ENCODE data around the gene PBOV1.

The PBOV1 gene

DNA sequence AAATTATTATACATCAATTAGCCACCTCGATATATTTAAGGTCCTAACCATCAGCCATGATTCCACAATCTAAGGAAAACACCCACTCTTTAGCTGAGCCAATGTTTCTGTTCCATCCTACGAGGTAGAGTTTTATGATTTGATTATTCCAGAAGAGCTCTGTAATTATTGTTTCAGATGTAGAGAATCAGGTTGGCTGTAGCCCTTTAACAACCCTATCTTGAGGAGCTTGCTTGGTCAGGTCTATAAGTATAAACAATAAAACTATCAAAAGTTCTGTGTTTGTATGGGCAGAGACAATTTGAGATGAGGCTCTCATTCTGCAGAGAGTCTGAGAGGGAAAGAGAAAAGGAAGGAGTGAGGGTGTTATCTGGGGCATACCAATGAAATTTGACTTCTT lies at the start of gene PBOV1:
Gene PBOV1, minus strand, starts transcription at position 43 of the 400 bp plus-strand sequence. CDS start 96 bp downstream, outside the sequence.
- TF ChIP-seq, protein P1, sequence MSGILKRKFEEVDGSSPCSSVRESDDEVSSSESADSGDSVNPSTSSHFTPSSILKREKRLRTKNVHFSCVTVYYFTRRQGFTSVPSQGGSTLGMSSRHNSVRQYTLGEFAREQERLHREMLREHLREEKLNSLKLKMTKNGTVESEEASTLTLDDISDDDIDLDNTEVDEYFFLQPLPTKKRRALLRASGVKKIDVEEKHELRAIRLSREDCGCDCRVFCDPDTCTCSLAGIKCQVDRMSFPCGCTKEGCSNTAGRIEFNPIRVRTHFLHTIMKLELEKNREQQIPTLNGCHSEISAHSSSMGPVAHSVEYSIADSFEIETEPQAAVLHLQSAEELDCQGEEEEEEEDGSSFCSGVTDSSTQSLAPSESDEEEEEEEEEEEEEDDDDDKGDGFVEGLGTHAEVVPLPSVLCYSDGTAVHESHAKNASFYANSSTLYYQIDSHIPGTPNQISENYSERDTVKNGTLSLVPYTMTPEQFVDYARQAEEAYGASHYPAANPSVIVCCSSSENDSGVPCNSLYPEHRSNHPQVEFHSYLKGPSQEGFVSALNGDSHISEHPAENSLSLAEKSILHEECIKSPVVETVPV (CRISPR knock-in tag; IDR thresholded peaks at IDR 0.05): no peak
- TF ChIP-seq, protein P2, sequence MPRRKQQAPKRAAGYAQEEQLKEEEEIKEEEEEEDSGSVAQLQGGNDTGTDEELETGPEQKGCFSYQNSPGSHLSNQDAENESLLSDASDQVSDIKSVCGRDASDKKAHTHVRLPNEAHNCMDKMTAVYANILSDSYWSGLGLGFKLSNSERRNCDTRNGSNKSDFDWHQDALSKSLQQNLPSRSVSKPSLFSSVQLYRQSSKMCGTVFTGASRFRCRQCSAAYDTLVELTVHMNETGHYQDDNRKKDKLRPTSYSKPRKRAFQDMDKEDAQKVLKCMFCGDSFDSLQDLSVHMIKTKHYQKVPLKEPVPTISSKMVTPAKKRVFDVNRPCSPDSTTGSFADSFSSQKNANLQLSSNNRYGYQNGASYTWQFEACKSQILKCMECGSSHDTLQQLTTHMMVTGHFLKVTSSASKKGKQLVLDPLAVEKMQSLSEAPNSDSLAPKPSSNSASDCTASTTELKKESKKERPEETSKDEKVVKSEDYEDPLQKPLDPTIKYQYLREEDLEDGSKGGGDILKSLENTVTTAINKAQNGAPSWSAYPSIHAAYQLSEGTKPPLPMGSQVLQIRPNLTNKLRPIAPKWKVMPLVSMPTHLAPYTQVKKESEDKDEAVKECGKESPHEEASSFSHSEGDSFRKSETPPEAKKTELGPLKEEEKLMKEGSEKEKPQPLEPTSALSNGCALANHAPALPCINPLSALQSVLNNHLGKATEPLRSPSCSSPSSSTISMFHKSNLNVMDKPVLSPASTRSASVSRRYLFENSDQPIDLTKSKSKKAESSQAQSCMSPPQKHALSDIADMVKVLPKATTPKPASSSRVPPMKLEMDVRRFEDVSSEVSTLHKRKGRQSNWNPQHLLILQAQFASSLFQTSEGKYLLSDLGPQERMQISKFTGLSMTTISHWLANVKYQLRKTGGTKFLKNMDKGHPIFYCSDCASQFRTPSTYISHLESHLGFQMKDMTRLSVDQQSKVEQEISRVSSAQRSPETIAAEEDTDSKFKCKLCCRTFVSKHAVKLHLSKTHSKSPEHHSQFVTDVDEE (CRISPR knock-in tag; IDR thresholded peaks at IDR 0.05): no peak
- TF ChIP-seq ZNF70 (CRISPR knock-in tag; IDR thresholded peaks at IDR 0.05) (no peak), ZFP30 (CRISPR knock-in tag; IDR thresholded peaks at IDR 0.05) (no peak), ZFP3 (CRISPR knock-in tag; IDR thresholded peaks at IDR 0.05) (no peak), ARNTL (CRISPR knock-in tag; IDR thresholded peaks at IDR 0.05; ENCODE audit: borderline replicate concordance, low read depth) (no peak), ESRRG (CRISPR knock-in tag; IDR thresholded peaks at IDR 0.05) (no peak), GLIS3 (CRISPR knock-in tag; IDR thresholded peaks at IDR 0.05) (no peak), TOX (CRISPR knock-in tag; IDR thresholded peaks at IDR 0.05; ENCODE audit: borderline replicate concordance) (no peak), OSR1 (CRISPR knock-in tag; IDR thresholded peaks at IDR 0.05) (no peak), BACH2 (CRISPR knock-in tag; IDR thresholded peaks at IDR 0.05; ENCODE audit: borderline replicate concordance) (no peak), RARB (CRISPR knock-in tag; IDR thresholded peaks at IDR 0.05) (no peak), PPARA (CRISPR knock-in tag; IDR thresholded peaks at IDR 0.05; ENCODE audit: borderline replicate concordance) (no peak), TCF4 (CRISPR knock-in tag; IDR thresholded peaks at IDR 0.05; ENCODE audit: borderline replicate concordance) (no peak), CSDC2 (CRISPR knock-in tag; IDR thresholded peaks at IDR 0.05) (no peak)
- TF ChIP-seq, protein P3, sequence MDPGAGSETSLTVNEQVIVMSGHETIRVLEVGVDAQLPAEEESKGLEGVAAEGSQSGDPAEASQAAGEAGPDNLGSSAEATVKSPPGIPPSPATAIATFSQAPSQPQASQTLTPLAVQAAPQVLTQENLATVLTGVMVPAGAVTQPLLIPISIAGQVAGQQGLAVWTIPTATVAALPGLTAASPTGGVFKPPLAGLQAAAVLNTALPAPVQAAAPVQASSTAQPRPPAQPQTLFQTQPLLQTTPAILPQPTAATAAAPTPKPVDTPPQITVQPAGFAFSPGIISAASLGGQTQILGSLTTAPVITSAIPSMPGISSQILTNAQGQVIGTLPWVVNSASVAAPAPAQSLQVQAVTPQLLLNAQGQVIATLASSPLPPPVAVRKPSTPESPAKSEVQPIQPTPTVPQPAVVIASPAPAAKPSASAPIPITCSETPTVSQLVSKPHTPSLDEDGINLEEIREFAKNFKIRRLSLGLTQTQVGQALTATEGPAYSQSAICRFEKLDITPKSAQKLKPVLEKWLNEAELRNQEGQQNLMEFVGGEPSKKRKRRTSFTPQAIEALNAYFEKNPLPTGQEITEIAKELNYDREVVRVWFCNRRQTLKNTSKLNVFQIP (CRISPR knock-in tag; IDR thresholded peaks at IDR 0.05; ENCODE audit: borderline replicate concordance, low read depth): no peak
- TF ChIP-seq, protein P4, sequence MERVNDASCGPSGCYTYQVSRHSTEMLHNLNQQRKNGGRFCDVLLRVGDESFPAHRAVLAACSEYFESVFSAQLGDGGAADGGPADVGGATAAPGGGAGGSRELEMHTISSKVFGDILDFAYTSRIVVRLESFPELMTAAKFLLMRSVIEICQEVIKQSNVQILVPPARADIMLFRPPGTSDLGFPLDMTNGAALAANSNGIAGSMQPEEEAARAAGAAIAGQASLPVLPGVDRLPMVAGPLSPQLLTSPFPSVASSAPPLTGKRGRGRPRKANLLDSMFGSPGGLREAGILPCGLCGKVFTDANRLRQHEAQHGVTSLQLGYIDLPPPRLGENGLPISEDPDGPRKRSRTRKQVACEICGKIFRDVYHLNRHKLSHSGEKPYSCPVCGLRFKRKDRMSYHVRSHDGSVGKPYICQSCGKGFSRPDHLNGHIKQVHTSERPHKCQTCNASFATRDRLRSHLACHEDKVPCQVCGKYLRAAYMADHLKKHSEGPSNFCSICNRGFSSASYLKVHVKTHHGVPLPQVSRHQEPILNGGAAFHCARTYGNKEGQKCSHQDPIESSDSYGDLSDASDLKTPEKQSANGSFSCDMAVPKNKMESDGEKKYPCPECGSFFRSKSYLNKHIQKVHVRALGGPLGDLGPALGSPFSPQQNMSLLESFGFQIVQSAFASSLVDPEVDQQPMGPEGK (CRISPR knock-in tag; IDR thresholded peaks at IDR 0.05; ENCODE audit: borderline replicate concordance): no peak
- TF ChIP-seq, protein P5, sequence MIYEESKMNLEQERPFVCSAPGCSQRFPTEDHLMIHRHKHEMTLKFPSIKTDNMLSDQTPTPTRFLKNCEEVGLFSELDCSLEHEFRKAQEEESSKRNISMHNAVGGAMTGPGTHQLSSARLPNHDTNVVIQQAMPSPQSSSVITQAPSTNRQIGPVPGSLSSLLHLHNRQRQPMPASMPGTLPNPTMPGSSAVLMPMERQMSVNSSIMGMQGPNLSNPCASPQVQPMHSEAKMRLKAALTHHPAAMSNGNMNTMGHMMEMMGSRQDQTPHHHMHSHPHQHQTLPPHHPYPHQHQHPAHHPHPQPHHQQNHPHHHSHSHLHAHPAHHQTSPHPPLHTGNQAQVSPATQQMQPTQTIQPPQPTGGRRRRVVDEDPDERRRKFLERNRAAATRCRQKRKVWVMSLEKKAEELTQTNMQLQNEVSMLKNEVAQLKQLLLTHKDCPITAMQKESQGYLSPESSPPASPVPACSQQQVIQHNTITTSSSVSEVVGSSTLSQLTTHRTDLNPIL (CRISPR knock-in tag; IDR thresholded peaks at IDR 0.05; ENCODE audit: low read depth): no peak

DNA sequence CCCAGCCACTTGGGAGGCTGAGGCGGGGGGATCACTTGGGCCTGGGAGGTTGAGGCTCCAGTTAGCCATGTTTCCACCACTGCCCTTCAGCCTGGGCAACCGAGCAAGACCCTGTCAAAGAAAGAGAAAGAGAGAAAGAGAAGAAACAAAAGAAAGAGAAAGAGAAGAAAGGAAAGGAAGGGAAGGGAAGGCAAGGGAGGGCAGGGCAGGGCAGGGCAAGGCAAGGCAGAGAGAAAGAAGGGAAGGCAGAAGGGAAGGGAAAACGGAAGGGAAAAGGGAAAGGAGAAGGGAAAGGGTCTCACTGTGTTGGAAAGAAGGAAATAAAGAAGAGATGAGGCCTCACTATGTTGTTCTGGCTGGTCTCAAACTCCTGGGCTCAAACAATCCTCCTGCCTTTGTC lies 47.8 kb upstream of the PBOV1 start:
- ATAC-seq: no peak
- TF ChIP-seq OSR1 (CRISPR knock-in tag; IDR thresholded peaks at IDR 0.05) (no peak), TOX (CRISPR knock-in tag; IDR thresholded peaks at IDR 0.05; ENCODE audit: borderline replicate concordance) (no peak), BACH2 (CRISPR knock-in tag; IDR thresholded peaks at IDR 0.05; ENCODE audit: borderline replicate concordance) (no peak), CSDC2 (CRISPR knock-in tag; IDR thresholded peaks at IDR 0.05) (no peak), ZFP30 (CRISPR knock-in tag; IDR thresholded peaks at IDR 0.05) (no peak), ESRRG (CRISPR knock-in tag; IDR thresholded peaks at IDR 0.05) (no peak), RARB (CRISPR knock-in tag; IDR thresholded peaks at IDR 0.05) (no peak), ARNTL (CRISPR knock-in tag; IDR thresholded peaks at IDR 0.05; ENCODE audit: borderline replicate concordance, low read depth) (no peak), PPARA (CRISPR knock-in tag; IDR thresholded peaks at IDR 0.05; ENCODE audit: borderline replicate concordance) (no peak), ZNF565 (CRISPR knock-in tag; conservative IDR thresholded peaks at IDR 0.05; ENCODE audit: low read depth) (no peak), TCF4 (CRISPR knock-in tag; IDR thresholded peaks at IDR 0.05; ENCODE audit: borderline replicate concordance) (no peak), ZNF70 (CRISPR knock-in tag; IDR thresholded peaks at IDR 0.05) (no peak)
- TF ChIP-seq, protein P3 (CRISPR knock-in tag; IDR thresholded peaks at IDR 0.05; ENCODE audit: borderline replicate concordance, low read depth): no peak
- TF ChIP-seq, protein P2 (CRISPR knock-in tag; IDR thresholded peaks at IDR 0.05): no peak
- TF ChIP-seq, protein P5 (CRISPR knock-in tag; IDR thresholded peaks at IDR 0.05; ENCODE audit: low read depth): no peak

More for the DNA sequence above, at the start of gene PBOV1:
- no peak for ATAC-seq
